Activated CD4-positive, alpha-beta T cell treated with anti-CD3 and anti-CD28 coated beads, Interleukin-2, Interleukin-6, amounts not matched to agents 100 ng/mL and 50 ng/mL, durations not matched to agents 16 hours and 8 hours (primary cell): ENCODE measurements around the gene BCL2L12.
"Not testable (repeated sequence)": the region's sequence is repeated elsewhere in the genome, so short reads cannot be mapped to it uniquely, and the experiment has no call there.

Experiments used
- DNase-seq: peaks from one replicate; pipeline ENCODE4 v3.0.0-alpha.2; 2020

BCL2L12 gene, protein sequence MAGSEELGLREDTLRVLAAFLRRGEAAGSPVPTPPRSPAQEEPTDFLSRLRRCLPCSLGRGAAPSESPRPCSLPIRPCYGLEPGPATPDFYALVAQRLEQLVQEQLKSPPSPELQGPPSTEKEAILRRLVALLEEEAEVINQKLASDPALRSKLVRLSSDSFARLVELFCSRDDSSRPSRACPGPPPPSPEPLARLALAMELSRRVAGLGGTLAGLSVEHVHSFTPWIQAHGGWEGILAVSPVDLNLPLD

DNA sequence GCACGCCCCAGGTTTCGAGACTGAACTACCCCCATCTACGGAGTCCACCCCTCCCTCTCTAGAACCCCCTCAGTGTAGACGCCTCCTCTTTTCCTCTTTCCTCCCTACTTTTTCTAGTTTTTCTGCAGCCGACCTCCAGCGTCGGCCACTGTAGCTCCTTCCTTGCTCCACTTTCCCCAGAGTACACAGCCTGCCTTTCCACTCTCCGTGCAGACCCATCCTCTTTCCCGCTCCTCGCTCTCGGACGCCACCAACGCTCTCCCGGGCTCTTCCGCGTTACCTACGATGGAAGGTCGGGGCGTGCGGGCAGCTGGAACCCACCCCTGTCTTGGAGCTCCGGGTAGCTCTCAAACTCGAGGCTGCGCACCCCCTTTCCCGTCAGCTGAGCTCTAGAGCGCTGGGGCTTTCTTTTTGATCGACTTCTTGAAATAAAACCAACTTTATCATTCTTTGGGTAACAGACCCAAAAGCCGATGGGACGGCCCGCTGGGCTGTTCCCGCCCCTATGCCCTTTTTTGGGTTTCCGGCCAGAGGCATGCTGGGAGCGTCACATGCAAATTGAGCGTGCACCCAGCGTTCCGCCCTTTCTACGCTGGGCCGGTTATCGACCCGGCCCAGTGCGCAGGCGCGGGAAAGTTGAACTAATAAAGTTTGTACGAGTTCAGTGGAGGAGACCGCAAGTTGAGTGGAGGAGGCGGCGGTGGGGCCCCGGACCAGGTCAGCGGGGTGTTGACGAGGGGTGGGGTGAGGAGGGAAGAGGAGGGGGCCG lies at the start of gene BCL2L12, which contains the start of gene IRF3:
BCL2L12 (plus strand) TSS at position 583 of the 769 bp plus-strand sequence. CDS start 760 bp downstream, outside the sequence.
IRF3 (minus strand) TSS at position 507 of the 769 bp plus-strand sequence. CDS start 1,019 bp downstream, outside the sequence.
- peak; percentile 100 for DNase-seq

- DNase-seq = no peak
These were observed 49.2 kb upstream of the BCL2L12 start for GRCh38 chr19:49616532-49616931.

- no peak for DNase-seq
These were observed 48.8 kb upstream of the BCL2L12 start for GRCh38 chr19:49616945-49617344.

DNA sequence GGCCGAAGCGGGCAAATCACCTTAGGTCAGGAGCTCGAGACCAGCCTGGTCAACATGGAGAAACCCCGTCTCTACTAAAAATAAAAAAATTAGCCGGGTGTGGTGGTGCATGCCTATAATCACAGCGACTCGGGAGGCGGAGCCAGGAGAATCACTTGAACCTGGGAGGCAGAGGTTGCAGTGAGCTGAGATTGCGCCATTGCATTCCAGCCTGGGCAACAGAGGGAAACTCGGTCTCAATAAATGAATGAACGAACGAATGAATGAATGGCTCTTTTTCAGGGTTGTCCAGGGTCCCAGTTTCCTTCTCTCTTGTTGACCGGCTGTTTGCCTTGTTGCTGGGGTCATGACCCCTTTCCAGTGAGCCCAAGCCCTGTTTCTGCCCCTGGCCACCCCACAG lies 47.9 kb upstream of the BCL2L12 start:
- not testable (repeated sequence) for DNase-seq

- no peak for DNase-seq
These were observed 40.5 kb upstream of the BCL2L12 start for GRCh38 chr19:49624967-49625910.

GRCh38 chr19:49626226-49626625 lies 39.5 kb upstream of the BCL2L12 start:
- DNase-seq = no peak

GRCh38 chr19:49629659-49630058 lies 36.1 kb upstream of the BCL2L12 start:
- no peak for DNase-seq

DNA sequence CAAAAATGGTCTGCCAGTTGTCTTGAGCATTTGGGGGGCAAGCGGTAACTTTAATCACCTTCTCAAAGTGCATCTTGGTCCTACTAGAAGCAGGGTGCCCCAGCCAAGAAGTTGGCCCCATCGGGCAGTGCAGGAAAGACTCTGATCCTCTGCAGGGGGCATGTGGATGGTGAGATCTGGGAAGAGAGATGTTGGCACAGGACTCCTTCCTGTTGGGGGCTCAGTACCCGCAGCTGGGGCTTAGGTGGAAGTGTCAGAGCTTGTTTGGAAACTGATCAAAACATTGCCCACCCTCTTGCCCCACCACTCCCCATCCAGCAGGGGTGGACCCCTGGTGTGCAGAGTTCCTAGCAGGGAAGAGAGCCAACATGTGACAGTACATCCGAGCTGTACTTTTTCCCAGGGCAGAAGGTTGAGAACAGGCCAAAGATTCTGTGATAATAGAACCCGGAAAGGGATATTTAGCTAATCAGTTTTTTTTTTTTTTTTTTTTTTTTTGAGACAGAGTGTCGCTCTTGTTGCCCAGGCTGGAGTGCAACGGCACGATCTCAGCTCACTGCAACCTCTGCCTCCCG lies 34.6 kb upstream of the BCL2L12 start:
- DNase-seq = no peak

DNA sequence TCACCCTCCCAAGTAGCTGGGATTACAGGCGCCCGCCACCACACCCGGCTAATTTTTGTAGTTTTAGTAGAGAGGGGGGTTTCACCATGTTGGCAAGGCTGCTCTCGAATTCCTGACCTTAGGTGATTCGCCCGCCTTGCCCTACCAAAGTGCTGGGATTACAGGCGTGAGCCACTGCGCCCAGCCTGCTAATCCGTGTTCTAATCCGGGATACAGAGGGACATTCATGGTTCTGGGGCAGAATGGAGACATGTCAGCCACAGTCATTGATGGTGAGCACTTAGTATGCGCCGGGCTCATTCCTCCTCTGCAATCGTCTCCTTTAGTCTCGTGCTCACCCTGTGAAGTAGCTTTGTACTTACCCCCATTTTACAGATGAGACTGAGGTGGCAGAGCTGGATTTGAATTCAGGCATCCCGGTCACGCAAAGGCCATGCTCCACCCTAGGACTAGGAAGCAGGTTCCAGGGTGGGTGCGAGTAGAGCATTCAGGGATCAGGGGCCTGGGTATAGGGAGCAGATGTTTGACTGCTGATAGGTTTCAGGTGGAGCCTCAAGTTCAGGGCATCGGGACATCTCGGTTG lies 34.0 kb upstream of the BCL2L12 start:
- no peak for DNase-seq

GRCh38 chr19:49632576-49632975 lies 33.2 kb upstream of the BCL2L12 start:
- no peak for DNase-seq

GRCh38 chr19:49633273-49633672 lies 32.5 kb upstream of the BCL2L12 start:
- DNase-seq = not testable (repeated sequence)

DNA sequence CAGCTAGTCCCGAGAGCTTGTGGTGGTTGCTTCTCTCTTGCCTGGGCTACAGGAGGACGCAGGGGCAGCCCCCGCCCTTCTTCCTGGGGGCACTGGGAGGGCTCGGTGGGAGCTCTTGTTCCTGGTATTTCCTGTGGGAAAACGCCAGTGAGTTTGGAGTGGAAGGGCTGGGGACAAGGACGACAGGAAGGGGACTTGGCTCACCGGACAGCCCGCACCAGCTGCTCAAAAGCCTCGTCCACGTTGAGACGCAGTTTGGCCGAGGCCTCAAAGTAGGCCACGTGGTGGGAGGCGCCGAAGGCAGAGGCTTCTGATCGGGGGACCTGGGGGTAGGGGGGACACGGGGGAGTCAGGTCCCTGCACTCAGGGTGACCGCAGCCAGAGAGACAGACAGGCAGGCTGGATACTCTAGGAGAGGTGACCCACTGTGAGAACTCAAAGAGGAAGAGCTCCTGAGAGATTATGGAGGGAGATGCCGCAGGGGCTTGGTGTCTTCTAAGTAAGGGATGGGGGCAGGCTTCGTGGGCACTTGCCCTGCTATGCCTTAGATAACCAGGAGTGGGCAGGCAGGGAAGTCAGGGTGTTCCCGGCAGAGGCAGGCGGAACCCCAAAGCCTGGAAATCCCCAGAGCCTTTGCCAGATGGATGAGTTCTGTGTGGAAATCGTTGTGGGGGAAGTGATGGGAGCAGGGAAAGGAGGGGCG lies 30.1 kb upstream of the BCL2L12 start:
- DNase-seq = no peak

DNA sequence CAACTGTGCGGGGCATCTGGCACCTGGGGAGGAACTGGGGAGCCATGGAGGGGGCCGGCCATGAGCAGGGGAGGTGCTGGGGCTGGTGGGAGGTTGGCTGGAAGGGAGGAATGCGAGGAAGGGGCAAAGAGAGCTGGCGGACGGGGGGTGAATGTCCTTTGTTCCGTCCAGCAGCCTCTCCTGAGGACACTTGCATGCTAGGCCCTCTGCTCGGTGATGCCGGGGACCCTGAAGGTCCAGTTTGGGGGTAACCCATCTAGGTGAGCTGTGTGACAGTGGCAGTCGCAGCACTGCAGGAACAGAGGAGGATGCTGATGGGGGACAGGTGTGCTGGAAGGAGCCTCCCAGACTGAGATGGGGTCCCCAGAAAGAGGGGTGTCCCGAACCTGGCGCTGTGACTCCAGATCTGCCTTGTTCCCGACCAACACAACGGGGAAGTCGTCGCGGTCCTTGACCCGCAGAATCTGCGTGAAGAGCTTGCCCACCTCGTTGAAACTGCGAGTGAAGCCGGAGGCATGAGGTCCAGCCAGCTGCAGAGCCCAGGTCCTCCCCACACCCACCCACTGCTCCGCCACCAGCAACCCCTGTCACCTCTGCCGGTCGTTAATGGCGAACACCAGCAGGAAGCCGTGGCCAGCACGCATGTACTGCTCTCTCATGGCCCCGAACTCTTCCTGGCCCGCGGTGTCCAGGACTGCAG lies 29.4 kb upstream of the BCL2L12 start:
- DNase-seq = no peak

GRCh38 chr19:49637821-49638738 lies 27.7 kb upstream of the BCL2L12 start:
- DNase-seq = no peak

GRCh38 chr19:49639401-49640112 lies 26.2 kb upstream of the BCL2L12 start:
- DNase-seq = no peak

GRCh38 chr19:49640113-49640898 lies 25.4 kb upstream of the BCL2L12 start, which contains the start of gene RRAS:
Gene RRAS, minus strand, starts transcription at chr19:49640143. Its CDS starts 45 bp downstream, at chr19:49640098.
- peak; percentile 100 for DNase-seq

- peak; percentile 100 for DNase-seq
These were observed 23.8 kb upstream of the BCL2L12 start, which contains the start of gene SCAF1 for GRCh38 chr19:49641688-49642491. Gene SCAF1, plus strand, starts transcription at chr19:49642209. Its CDS starts 2,818 bp downstream, at chr19:49645027.
